ENCODE measurements around the gene WDR37.

- TF ChIP-seq CTCF (IDR thresholded peaks at IDR 0.05) (no peak), POLR2A (IDR thresholded peaks at IDR 0.05) (no peak)
Measured at GRCh38 chr10:1172256-1172984, 116.2 kb downstream of the WDR37 start.

Data from lower leg skin (tissue), 3 donors.